Suprapubic skin (tissue), 3 donors: Measurements from ENCODE around the gene NSUN3.
"Not testable (repeated sequence)": the region's sequence is repeated elsewhere in the genome, so short reads cannot be mapped to it uniquely, and the experiment has no call there.

ENCODE experiments used
- EP300 ChIP-seq: sonication (generic); formaldehyde crosslinking; IDR thresholded peaks from one replicate; pipeline ENCODE4 v1.6.1; 2017; ENCODE audit warnings: antibody characterized with exemption
- POLR2A ChIP-seq, 2 donors: fragments of 450-650 bp; IDR thresholded peaks; one replicate each; pipeline ENCODE4 v1.6.1; 2017; ENCODE audit warnings: antibody characterized with exemption in 2 of 2, mild to moderate bottlenecking in 2 of 2, moderate library complexity in 2 of 2
- TF ChIP-seq, protein P1 (sequence below), 2 donors: fragments of 200-600 bp in 1 of 2; fragments of 450-650 bp in 1 of 2; sonication (generic) in 1 of 2; IDR thresholded peaks; one replicate each; pipeline ENCODE4 v1.5.1; 2016 to 2019; ENCODE audit warnings: antibody characterized with exemption in 2 of 2, mild to moderate bottlenecking in 1 of 2, moderate library complexity in 1 of 2

- TF ChIP-seq POLR2A (IDR thresholded peaks at IDR 0.05); EP300: not testable (repeated sequence)
- TF ChIP-seq, protein P1, sequence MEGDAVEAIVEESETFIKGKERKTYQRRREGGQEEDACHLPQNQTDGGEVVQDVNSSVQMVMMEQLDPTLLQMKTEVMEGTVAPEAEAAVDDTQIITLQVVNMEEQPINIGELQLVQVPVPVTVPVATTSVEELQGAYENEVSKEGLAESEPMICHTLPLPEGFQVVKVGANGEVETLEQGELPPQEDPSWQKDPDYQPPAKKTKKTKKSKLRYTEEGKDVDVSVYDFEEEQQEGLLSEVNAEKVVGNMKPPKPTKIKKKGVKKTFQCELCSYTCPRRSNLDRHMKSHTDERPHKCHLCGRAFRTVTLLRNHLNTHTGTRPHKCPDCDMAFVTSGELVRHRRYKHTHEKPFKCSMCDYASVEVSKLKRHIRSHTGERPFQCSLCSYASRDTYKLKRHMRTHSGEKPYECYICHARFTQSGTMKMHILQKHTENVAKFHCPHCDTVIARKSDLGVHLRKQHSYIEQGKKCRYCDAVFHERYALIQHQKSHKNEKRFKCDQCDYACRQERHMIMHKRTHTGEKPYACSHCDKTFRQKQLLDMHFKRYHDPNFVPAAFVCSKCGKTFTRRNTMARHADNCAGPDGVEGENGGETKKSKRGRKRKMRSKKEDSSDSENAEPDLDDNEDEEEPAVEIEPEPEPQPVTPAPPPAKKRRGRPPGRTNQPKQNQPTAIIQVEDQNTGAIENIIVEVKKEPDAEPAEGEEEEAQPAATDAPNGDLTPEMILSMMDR (IDR thresholded peaks at IDR 0.05): not testable (repeated sequence)
Measured at GRCh38 chr3:94044100-94044936, 18.5 kb upstream of the NSUN3 start.
